ENCODE results near the gene SPIC. TPM values are rescaled to one million over a fixed set of nuclear protein-coding genes. Genes with fewer than 3 reads are reported as not detected.
"Not testable (repeated sequence)": the region's sequence is repeated elsewhere in the genome, so short reads cannot be mapped to it uniquely, and the experiment has no call there.

SPIC gene
- not detected for total RNA-seq
- not detected for polyA plus RNA-seq
- long read RNA-seq, donor 1: 0 reads
- long read RNA-seq, donor 2: 0 reads
- long read RNA-seq, donor 3: 0 reads
- long read RNA-seq, donor 4: 0 reads

DNA sequence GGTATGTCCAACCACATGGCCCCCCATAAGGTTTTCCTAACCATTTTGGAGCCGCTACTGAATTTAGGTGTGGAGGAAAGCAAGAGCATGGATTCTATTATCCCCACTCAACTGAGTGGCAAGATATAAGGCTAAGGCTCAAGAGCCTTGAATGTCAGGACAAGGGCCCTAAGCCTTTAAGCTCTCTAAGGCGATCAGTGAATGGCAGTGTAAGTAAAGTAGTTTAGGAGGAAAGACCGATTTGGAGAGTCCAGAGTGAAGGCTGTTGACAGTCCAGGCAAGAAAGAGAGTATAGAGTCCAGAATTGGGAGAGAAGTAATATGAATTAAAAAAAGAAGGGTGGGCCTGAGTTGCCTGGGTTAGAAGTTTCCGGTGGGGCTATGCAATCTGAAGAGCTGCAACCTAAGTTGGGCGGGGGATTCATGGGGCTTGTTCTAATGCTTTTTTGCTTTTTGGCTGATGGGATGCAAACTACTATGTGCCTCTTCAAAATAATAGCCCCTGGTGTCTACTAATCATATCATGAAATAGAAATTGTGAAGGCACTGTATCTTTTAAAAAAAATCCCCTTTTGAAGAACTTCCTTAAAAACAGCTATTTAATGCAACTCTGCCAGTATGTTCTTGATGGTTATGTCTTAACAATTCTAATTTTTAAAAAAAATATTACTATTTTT, at the start of gene SPIC:
Gene SPIC (plus strand): TSS at position 626 of the 676 bp plus-strand sequence. CDS start 1,569 bp downstream, outside the sequence.
- DNase-seq (no peak), ATAC-seq (no peak)
- Histone ChIP-seq H3K4me1 (ENCODE audit: control insufficient read depth, insufficient read depth, low read length) (no peaks in the 10 kb centered on the region), H3K27me3 (ENCODE audit: control insufficient read depth, insufficient read depth) (no peaks in the 10 kb centered on the region), H3K9me3 (ENCODE audit: control insufficient read depth, low read length) (no peaks in the 10 kb centered on the region), H3K27ac (ENCODE audit: low read length) (no peak within 1 kb of the TSS), H3K4me3 (ENCODE audit: low read length) (no peak within 1 kb of the TSS)
- 80% methylated on average over 5 of the region's 5 CpGs for WGBS
- intact Hi-C loops (cut with DNase I): no loop called here

DNA sequence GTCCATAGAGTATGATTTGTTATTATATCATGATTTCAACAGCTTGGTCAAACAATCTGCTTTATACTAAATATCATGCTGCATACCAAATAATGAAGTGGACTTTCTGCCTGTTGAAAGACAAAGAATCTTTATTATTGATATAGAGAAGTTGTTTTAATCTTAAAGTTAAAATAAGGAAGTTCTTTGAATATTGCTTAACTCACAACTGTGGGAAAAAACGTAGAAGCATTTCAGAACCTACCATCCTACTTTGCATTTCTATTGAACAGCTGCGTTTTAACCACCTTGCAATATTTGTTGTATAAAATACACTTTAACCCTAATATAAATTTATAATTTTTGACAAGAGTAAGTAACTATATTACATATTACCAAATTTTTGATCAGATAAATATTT, 44.7 kb upstream of the SPIC start:
- 62% methylated on average over 2 of the region's 2 CpGs for WGBS
- intact Hi-C loops (cut with DNase I): no loop called here
- DNase-seq (no peak), ATAC-seq (no peak)
- Histone ChIP-seq H3K27me3 (ENCODE audit: control insufficient read depth, insufficient read depth) (no peaks in the 10 kb centered on the region), H3K4me3 (ENCODE audit: low read length) (no peak overlapping the region), H3K4me1 (ENCODE audit: control insufficient read depth, insufficient read depth, low read length) (no peaks in the 10 kb centered on the region), H3K27ac (ENCODE audit: low read length) (no peak overlapping the region), H3K9me3 (ENCODE audit: control insufficient read depth, low read length) (no peaks in the 10 kb centered on the region)

DNA sequence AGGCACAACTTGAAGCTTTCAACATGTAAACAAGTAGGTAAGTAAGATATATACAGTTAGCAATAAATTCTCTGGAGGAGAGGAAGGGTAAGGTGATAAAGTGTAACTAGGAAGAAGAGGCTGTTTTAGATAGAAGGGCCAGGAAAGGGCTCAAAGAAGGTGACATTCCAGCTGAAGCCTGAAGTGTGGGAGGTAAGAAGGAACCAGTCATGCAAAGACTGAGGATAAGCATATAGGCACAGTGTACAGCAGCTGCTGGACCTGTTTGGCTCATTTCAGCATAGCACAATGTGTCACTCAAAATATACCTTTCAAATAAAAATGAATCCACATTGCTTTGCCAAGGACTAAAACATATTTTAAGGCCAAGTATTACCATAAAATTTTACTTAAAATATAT, 39.0 kb upstream of the SPIC start:
- intact Hi-C loops (cut with DNase I): no loop called here
- no peak overlapping the region for H3K27ac ChIP-seq (ENCODE audit: low read length)
- no peak overlapping the region for H3K4me3 ChIP-seq (ENCODE audit: low read length)
- H3K4me1 ChIP-seq (ENCODE audit: control insufficient read depth, insufficient read depth, low read length): no peaks in the 10 kb centered on the region
- H3K9me3 ChIP-seq (ENCODE audit: control insufficient read depth, low read length): no peaks in the 10 kb centered on the region
- ATAC-seq (no peak), DNase-seq (no peak)
- no peaks in the 10 kb centered on the region for H3K27me3 ChIP-seq (ENCODE audit: control insufficient read depth, insufficient read depth)

DNA sequence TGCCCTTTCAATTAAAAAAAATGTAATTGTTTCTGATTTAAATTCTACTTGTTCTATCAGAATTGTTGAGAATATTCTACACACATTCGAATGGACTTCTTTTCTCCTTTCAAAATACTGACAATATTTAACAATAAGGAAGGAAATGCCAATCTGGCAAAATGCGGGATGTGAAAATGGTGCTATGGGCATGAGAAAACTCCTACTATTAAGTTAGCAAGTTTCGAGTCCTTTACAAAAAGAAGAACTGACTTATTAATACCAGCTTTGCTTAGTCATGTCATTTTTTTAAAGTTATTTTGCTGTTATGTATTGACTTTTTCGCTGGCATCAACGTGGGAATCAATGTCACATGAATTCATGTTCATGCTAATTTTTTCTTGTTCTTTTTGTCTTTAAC, 35.9 kb upstream of the SPIC start:
- DNase-seq: no peak
- H3K4me1 ChIP-seq (ENCODE audit: control insufficient read depth, insufficient read depth, low read length): no peaks in the 10 kb centered on the region
- no peaks in the 10 kb centered on the region for H3K9me3 ChIP-seq (ENCODE audit: control insufficient read depth, low read length)
- no peak overlapping the region for H3K27ac ChIP-seq (ENCODE audit: low read length)
- H3K27me3 ChIP-seq (ENCODE audit: control insufficient read depth, insufficient read depth): no peaks in the 10 kb centered on the region
- WGBS: 71% methylated on average over 5 of the region's 5 CpGs
- ATAC-seq: no peak
- intact Hi-C loops (cut with DNase I): no loop called here
- no peak overlapping the region for H3K4me3 ChIP-seq (ENCODE audit: low read length)

DNA sequence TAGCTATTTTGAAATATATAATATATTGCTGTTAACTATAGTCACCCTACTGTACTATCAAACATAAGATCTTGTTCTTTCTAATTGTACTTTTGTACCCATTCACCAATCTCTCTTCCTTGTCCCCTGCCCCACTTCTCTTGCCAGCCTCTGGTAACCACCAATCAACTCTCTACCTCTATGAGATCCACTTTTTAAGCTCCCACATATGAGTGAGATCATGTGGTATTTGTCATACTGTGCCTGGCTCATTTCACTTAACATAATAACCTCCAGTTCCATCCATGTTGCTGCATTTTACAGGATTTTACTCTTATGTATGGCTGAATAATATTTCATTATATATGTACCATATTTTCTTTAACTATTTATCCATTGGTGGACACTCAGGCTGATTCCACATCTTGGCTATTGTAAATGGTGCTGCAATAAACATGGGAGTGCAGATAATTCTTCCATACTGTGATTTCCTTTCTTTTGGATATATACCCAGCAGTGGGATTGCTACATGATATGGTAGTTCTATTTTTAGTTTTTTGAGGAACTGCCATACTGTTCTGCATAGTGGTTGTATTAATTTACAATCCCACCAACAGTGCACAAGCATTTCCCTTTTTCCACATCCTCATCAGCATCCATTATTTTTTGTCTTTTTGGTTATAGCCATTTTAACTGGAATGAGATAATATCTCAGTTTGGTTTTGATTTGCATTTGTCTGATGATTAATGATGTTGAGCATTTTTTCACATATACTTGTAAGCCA, 33.5 kb upstream of the SPIC start:
- DNase-seq (no peak), ATAC-seq (no peak)
- H3K27me3 ChIP-seq (ENCODE audit: control insufficient read depth, insufficient read depth): no peaks in the 10 kb centered on the region
- no peak overlapping the region for H3K27ac ChIP-seq (ENCODE audit: low read length)
- H3K4me1 ChIP-seq (ENCODE audit: control insufficient read depth, insufficient read depth, low read length): no peaks in the 10 kb centered on the region
- intact Hi-C loops (cut with DNase I): no loop called here
- H3K9me3 ChIP-seq (ENCODE audit: control insufficient read depth, low read length): no peaks in the 10 kb centered on the region
- no peak overlapping the region for H3K4me3 ChIP-seq (ENCODE audit: low read length)

DNA sequence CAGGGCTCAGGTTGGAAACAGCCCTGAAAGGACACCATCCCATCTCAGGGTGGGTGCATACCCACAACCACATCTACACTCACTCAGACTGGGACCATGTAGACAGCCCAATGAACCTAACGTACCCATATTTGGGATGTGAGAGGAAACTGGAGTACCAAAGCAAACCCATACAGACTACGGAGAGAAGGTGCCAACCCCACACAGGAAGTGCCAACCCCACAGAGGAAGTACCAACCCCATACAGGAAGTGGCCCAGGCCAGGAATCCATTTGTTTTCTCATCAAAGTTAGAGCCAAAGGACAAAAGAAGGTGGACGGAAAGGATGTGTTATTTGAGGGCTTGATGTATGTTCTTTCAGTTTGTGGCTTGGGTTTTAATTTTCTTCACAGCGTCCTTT, 19.5 kb upstream of the SPIC start:
- Histone ChIP-seq H3K27ac (ENCODE audit: low read length) (no peak overlapping the region), H3K4me3 (ENCODE audit: low read length) (no peak overlapping the region), H3K9me3 (ENCODE audit: control insufficient read depth, low read length) (no peaks in the 10 kb centered on the region), H3K27me3 (ENCODE audit: control insufficient read depth, insufficient read depth) (no peaks in the 10 kb centered on the region), H3K4me1 (ENCODE audit: control insufficient read depth, insufficient read depth, low read length) (no peaks in the 10 kb centered on the region)
- intact Hi-C loops (cut with DNase I): no loop called here
- WGBS: 66% methylated on average over 4 of the region's 4 CpGs
- ATAC-seq (no peak), DNase-seq (no peak)

DNA sequence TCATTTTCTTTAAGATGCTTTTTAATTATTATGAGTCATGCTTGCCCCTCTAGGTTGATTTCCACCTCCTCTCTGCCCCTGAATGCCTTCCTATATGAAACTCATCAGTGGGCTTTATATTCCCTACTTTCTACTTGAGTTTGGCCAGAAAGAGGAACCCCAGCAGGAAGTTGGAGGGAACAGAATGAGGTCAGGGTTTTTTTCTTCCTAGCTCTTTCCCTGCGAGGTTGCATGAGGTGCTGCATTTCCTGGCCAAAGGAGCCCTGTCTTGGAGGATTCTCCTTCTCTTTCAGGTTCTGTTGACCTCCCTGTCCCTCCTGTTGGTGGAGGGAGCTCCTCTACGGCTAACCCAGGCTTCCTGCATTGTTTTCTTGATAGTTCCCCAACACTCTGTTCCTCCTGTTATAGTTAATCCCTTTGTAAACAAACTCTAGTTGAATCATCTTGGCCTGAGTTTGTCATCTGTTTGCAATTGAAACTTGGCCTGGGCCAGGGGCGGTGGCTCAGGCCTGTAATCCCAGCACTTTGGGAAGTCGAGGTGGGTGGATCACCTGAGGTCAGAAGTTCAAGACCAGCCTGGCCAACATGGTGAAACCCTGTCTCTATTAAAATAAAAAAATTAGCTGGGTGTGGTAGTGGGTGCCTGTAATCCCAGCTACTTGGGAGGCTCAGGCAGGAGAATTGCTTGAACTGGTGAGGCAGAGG, 15.3 kb upstream of the SPIC start:
- DNase-seq (no peak), ATAC-seq (no peak)
- 39% methylated on average over 4 of the region's 4 CpGs for WGBS
- no peak overlapping the region for H3K4me3 ChIP-seq (ENCODE audit: low read length)
- no peaks in the 10 kb centered on the region for H3K27me3 ChIP-seq (ENCODE audit: control insufficient read depth, insufficient read depth)
- no peaks in the 10 kb centered on the region for H3K9me3 ChIP-seq (ENCODE audit: control insufficient read depth, low read length)
- intact Hi-C loops (cut with DNase I): no loop called here
- no peak overlapping the region for H3K27ac ChIP-seq (ENCODE audit: low read length)
- no peaks in the 10 kb centered on the region for H3K4me1 ChIP-seq (ENCODE audit: control insufficient read depth, insufficient read depth, low read length)

DNA sequence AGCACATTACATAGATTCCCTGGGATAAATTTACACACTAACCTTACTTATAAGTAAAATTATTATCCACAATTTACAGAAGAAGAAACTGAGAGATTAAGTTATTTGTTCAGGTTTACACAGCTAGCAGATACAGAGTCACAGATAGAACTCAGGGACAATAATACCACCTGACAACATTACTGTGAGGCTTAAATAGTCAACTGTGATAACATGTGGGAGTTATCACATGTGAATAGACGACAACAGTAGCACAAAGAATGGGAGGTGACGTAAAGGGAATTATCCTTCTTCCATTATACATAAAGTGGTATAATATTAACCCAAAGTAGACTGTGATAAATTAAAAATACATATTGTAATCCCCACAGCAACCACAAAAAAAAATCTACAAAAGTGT, 6.2 kb upstream of the SPIC start:
- WGBS: 49% methylated on average over 2 of the region's 2 CpGs
- intact Hi-C loops (cut with DNase I): no loop called here

DNA sequence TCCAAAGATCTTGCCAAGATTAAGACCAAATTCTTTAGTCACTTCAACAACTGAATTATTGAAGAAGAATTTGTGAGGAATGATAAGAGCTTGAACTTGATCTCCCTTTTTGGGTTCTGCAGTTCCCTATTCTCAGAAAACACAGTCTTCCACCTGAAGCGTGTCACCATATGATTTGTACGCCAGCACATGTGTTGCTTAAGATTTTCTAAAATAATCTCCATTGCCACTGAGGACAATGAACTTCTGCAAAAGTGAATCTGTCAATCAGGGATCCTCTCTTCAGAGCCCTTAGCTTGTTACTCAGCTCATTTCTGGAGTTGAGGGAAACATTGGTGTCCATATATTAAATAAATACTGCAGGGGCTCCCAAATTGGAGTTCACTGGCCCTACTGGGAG, 4.2 kb upstream of the SPIC start:
- no peak overlapping the region for H3K4me3 ChIP-seq (ENCODE audit: low read length)
- 75% methylated on average over 2 of the region's 2 CpGs for WGBS
- no peaks in the 10 kb centered on the region for H3K4me1 ChIP-seq (ENCODE audit: control insufficient read depth, insufficient read depth, low read length)
- DNase-seq: no peak
- H3K27me3 ChIP-seq (ENCODE audit: control insufficient read depth, insufficient read depth): no peaks in the 10 kb centered on the region
- intact Hi-C loops (cut with DNase I): no loop called here
- no peak for ATAC-seq
- no peaks in the 10 kb centered on the region for H3K9me3 ChIP-seq (ENCODE audit: control insufficient read depth, low read length)
- H3K27ac ChIP-seq (ENCODE audit: low read length): no peak overlapping the region

More for the DNA sequence above, 6.2 kb upstream of the SPIC start:
- no peak for DNase-seq
- no peak overlapping the region for H3K4me3 ChIP-seq (ENCODE audit: low read length)
- no peaks in the 10 kb centered on the region for H3K4me1 ChIP-seq (ENCODE audit: control insufficient read depth, insufficient read depth, low read length)
- ATAC-seq: no peak
- no peaks in the 10 kb centered on the region for H3K9me3 ChIP-seq (ENCODE audit: control insufficient read depth, low read length)
- H3K27me3 ChIP-seq (ENCODE audit: control insufficient read depth, insufficient read depth): no peaks in the 10 kb centered on the region
- no peak overlapping the region for H3K27ac ChIP-seq (ENCODE audit: low read length)

DNA sequence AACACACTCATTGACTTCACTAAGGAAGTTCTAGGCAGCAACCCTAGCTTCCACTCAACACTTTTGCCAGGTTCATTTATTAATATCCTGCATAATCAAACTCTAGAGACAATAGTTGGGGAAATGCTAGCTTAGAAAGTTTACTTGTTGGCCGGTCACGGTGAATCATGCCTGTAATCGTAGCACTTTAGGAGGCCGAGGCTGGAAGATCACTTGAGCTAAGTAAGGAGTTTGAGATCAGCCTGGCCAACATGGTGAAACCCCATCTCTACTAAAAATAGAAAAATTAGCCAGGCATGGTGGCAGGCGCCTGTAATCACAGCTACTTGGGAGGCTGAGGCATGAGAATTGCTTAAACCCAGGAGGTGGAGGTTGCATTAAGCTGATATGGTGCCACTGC, 3.3 kb upstream of the SPIC start:
- H3K9me3 ChIP-seq (ENCODE audit: control insufficient read depth, low read length); ATAC-seq; H3K4me1 ChIP-seq (ENCODE audit: control insufficient read depth, insufficient read depth, low read length); H3K4me3 ChIP-seq (ENCODE audit: low read length); DNase-seq; H3K27ac ChIP-seq (ENCODE audit: low read length); H3K27me3 ChIP-seq (ENCODE audit: control insufficient read depth, insufficient read depth); intact Hi-C loops (cut with DNase I): not testable (repeated sequence)
- 94% methylated on average over 5 of the region's 5 CpGs for WGBS

DNA sequence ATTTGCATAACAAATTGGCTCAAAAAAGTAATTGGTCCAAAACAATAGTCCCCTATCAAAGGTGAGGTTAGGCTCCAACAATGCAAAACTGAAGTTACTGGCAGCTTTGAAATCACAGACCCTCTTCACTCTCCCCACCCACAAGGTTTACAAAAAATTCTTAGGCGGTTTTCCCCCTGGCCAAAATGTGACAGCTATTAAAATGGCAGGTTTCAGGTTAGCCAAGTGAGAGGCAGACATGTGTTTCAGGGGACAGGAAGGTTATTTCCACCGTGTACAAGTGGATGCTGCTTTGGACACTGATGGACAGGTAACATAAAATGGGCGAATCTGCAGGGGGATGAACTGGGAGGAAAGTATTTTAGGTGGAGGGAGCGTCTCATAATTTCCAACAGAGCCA, 888 bp upstream of the SPIC start:
- 61% methylated on average over 4 of the region's 4 CpGs for WGBS
- no peak for ATAC-seq
- H3K9me3 ChIP-seq (ENCODE audit: control insufficient read depth, low read length): no peaks in the 10 kb centered on the region

More for the DNA sequence above, 888 bp upstream of the SPIC start:
- H3K4me3 ChIP-seq (ENCODE audit: low read length): no peak overlapping the region
- no peaks in the 10 kb centered on the region for H3K4me1 ChIP-seq (ENCODE audit: control insufficient read depth, insufficient read depth, low read length)
- no peak for DNase-seq
- intact Hi-C loops (cut with DNase I): no loop called here
- H3K27ac ChIP-seq (ENCODE audit: low read length): no peak overlapping the region
- no peaks in the 10 kb centered on the region for H3K27me3 ChIP-seq (ENCODE audit: control insufficient read depth, insufficient read depth)
